B cell (primary cell): ENCODE measurements around the gene C18orf63. TPM values are rescaled to one million over a fixed set of nuclear protein-coding genes. Genes with fewer than 3 reads are reported as not detected.

Source experiments
- polyA plus RNA-seq: library from polyadenylated mRNA; depleted of rRNA; stranded (reverse); fragments of >200 nt; gene quantifications from 2 replicates; pipeline ENCODE4 v1.2.3, GENCODE V29; 2012
- total RNA-seq, 2 donors: library from RNA; stranded (reverse); fragments of 120-200 nt in 1 of 2; gene quantifications; 1 replicate in 1 of 2; 2 replicates in 1 of 2; pipeline versions ENCODE4 v1.2.3 to v1.2.4, GENCODE V29; 2013 to 2022

The C18orf63 gene
- total and polyA plus RNA-seq, 2 donors (not counting 1 experiment from before 2014, with no cell fraction given), result not detected

Other genes starting within 250 kb of the C18orf63 start
- gene FBXO15, start 168.0 kb upstream of the C18orf63 start, total RNA-seq, result 3.7 and 4.1 TPM in 2 replicates
- gene FBXO15, start 168.0 kb upstream of the C18orf63 start, polyA plus RNA-seq, result 1.6 and 2.1 TPM in 2 replicates
- gene TIMM21, start 167.3 kb upstream of the C18orf63 start, total RNA-seq, result 24.3 and 25.0 TPM in 2 replicates
- gene TIMM21, start 167.3 kb upstream of the C18orf63 start, polyA plus RNA-seq, result 22.9 and 28.5 TPM in 2 replicates
- gene CYB5A, start 23.9 kb upstream of the C18orf63 start, total RNA-seq, result 46.4 and 46.9 TPM in 2 replicates
- gene CYB5A, start 23.9 kb upstream of the C18orf63 start, polyA plus RNA-seq, result 76.0 and 217 TPM in 2 replicates
- gene DIPK1C, start 141.5 kb downstream of the C18orf63 start, total RNA-seq, result not detected in 2 replicates
- gene DIPK1C, start 141.5 kb downstream of the C18orf63 start, polyA plus RNA-seq, result not detected in 2 replicates
- gene CNDP2, start 180.5 kb downstream of the C18orf63 start, total RNA-seq, result 182 and 196 TPM in 2 replicates
- gene CNDP2, start 180.5 kb downstream of the C18orf63 start, polyA plus RNA-seq, result 121 and 185 TPM in 2 replicates
- 0.51 and 0.57 TPM in 2 replicates for gene CNDP1, start 218.7 kb downstream of the C18orf63 start, total RNA-seq
- 0.12 and 0.19 TPM in 2 replicates for gene CNDP1, start 218.7 kb downstream of the C18orf63 start, polyA plus RNA-seq